Measurements from ENCODE around the gene ELMOD3.
"Not testable (repeated sequence)": the region's sequence is repeated elsewhere in the genome, so short reads cannot be mapped to it uniquely, and the experiment has no call there.

The ELMOD3 gene

GRCh38 chr2:85354286-85355072 lies at the start of gene ELMOD3, which contains the start of gene RETSAT:
TSS of gene ELMOD3 (plus strand) at chr2:85354769. CDS start at chr2:85357199, 2,430 bp downstream.
TSS of gene RETSAT (minus strand) at chr2:85354528. CDS start at chr2:85354507, 21 bp downstream.
- Histone ChIP-seq H2AFZ (ENCODE audit: low read depth, low read length) (peak within 1 kb of the TSS; percentile 95), H3K9me3 (ENCODE audit: low read length) (no peaks in the 10 kb centered on the region), H3K36me3 (ENCODE audit: insufficient read depth, low read length) (peaks cover 15% of the 10 kb centered on the region), H3K4me3 (ENCODE audit: low read length) (peak within 1 kb of the TSS; percentile 78), H3K4me1 (ENCODE audit: insufficient read depth, low read length) (peaks cover 14% of the 10 kb centered on the region), H3K27me3 (ENCODE audit: insufficient read depth, low read length) (no peaks in the 10 kb centered on the region)

- Histone ChIP-seq H2AFZ (ENCODE audit: low read depth, low read length) (no peak overlapping the region), H3K27me3 (ENCODE audit: insufficient read depth, low read length) (no peaks in the 10 kb centered on the region), H3K4me3 (ENCODE audit: low read length) (no peak overlapping the region), H3K4me1 (ENCODE audit: insufficient read depth, low read length) (no peaks in the 10 kb centered on the region), H3K36me3 (ENCODE audit: insufficient read depth, low read length) (peaks cover 62% of the 10 kb centered on the region), H3K9me3 (ENCODE audit: low read length) (no peaks in the 10 kb centered on the region)
Observed at GRCh38 chr2:85307527-85307897, 47.1 kb upstream of the ELMOD3 start.

- no peak overlapping the region for H3K4me3 ChIP-seq (ENCODE audit: low read length)
- no peaks in the 10 kb centered on the region for H3K4me1 ChIP-seq (ENCODE audit: insufficient read depth, low read length)
- H3K36me3 ChIP-seq (ENCODE audit: insufficient read depth, low read length), result peaks cover 59% of the 10 kb centered on the region
- no peaks in the 10 kb centered on the region for H3K9me3 ChIP-seq (ENCODE audit: low read length)
- no peaks in the 10 kb centered on the region for H3K27me3 ChIP-seq (ENCODE audit: insufficient read depth, low read length)
- no peak overlapping the region for H2AFZ ChIP-seq (ENCODE audit: low read depth, low read length)
Observed at GRCh38 chr2:85308201-85308600, 46.4 kb upstream of the ELMOD3 start.

- Histone ChIP-seq H3K36me3 (ENCODE audit: insufficient read depth, low read length) (peaks cover 51% of the 10 kb centered on the region), H3K4me1 (ENCODE audit: insufficient read depth, low read length) (no peaks in the 10 kb centered on the region), H3K9me3 (ENCODE audit: low read length) (no peaks in the 10 kb centered on the region)
Observed at GRCh38 chr2:85308896-85309555, 45.5 kb upstream of the ELMOD3 start.

GRCh38 chr2:85309699-85310321 lies 44.8 kb upstream of the ELMOD3 start:
- no peak overlapping the region for H3K4me3 ChIP-seq (ENCODE audit: low read length)
- H3K4me1 ChIP-seq (ENCODE audit: insufficient read depth, low read length), result no peaks in the 10 kb centered on the region
- no peaks in the 10 kb centered on the region for H3K9me3 ChIP-seq (ENCODE audit: low read length)
- H3K27me3 ChIP-seq (ENCODE audit: insufficient read depth, low read length), result no peaks in the 10 kb centered on the region
- H2AFZ ChIP-seq (ENCODE audit: low read depth, low read length), result no peak overlapping the region
- peaks cover 44% of the 10 kb centered on the region for H3K36me3 ChIP-seq (ENCODE audit: insufficient read depth, low read length)

More at GRCh38 chr2:85308896-85309555, 45.5 kb upstream of the ELMOD3 start:
- Histone ChIP-seq H2AFZ (ENCODE audit: low read depth, low read length) (no peak overlapping the region), H3K4me3 (ENCODE audit: low read length) (no peak overlapping the region), H3K27me3 (ENCODE audit: insufficient read depth, low read length) (no peaks in the 10 kb centered on the region)

- no peaks in the 10 kb centered on the region for H3K27me3 ChIP-seq (ENCODE audit: insufficient read depth, low read length)
- no peaks in the 10 kb centered on the region for H3K9me3 ChIP-seq (ENCODE audit: low read length)
- H3K4me3 ChIP-seq (ENCODE audit: low read length), result no peak overlapping the region
- H3K36me3 ChIP-seq (ENCODE audit: insufficient read depth, low read length), result peaks cover 41% of the 10 kb centered on the region
- H3K4me1 ChIP-seq (ENCODE audit: insufficient read depth, low read length), result no peaks in the 10 kb centered on the region
- no peak overlapping the region for H2AFZ ChIP-seq (ENCODE audit: low read depth, low read length)
Observed at GRCh38 chr2:85310330-85310729, 44.2 kb upstream of the ELMOD3 start.

GRCh38 chr2:85312404-85312803 lies 42.2 kb upstream of the ELMOD3 start:
- H3K4me3 ChIP-seq (ENCODE audit: low read length), result no peak overlapping the region

GRCh38 chr2:85314884-85315242 lies 39.7 kb upstream of the ELMOD3 start:
- no peak overlapping the region for H3K4me3 ChIP-seq (ENCODE audit: low read length)
- H3K27me3 ChIP-seq (ENCODE audit: insufficient read depth, low read length), result no peaks in the 10 kb centered on the region
- H3K4me1 ChIP-seq (ENCODE audit: insufficient read depth, low read length), result no peaks in the 10 kb centered on the region
- no peak overlapping the region for H2AFZ ChIP-seq (ENCODE audit: low read depth, low read length)
- peaks cover 26% of the 10 kb centered on the region for H3K36me3 ChIP-seq (ENCODE audit: insufficient read depth, low read length)
- H3K9me3 ChIP-seq (ENCODE audit: low read length), result no peaks in the 10 kb centered on the region

More at GRCh38 chr2:85312404-85312803, 42.2 kb upstream of the ELMOD3 start:
- no peaks in the 10 kb centered on the region for H3K9me3 ChIP-seq (ENCODE audit: low read length)
- H3K27me3 ChIP-seq (ENCODE audit: insufficient read depth, low read length), result no peaks in the 10 kb centered on the region
- H3K36me3 ChIP-seq (ENCODE audit: insufficient read depth, low read length), result peaks cover 34% of the 10 kb centered on the region
- H3K4me1 ChIP-seq (ENCODE audit: insufficient read depth, low read length), result no peaks in the 10 kb centered on the region
- H2AFZ ChIP-seq (ENCODE audit: low read depth, low read length), result no peak overlapping the region

- H3K27me3 ChIP-seq (ENCODE audit: insufficient read depth, low read length); H3K4me3 ChIP-seq (ENCODE audit: low read length); H3K4me1 ChIP-seq (ENCODE audit: insufficient read depth, low read length); H3K9me3 ChIP-seq (ENCODE audit: low read length); H2AFZ ChIP-seq (ENCODE audit: low read depth, low read length): not testable (repeated sequence)
- H3K36me3 ChIP-seq (ENCODE audit: insufficient read depth, low read length), result peaks cover 31% of the 10 kb centered on the region
Observed at GRCh38 chr2:85315921-85316320, 38.6 kb upstream of the ELMOD3 start.

- H3K4me3 ChIP-seq (ENCODE audit: low read length), result no peak overlapping the region
- H3K4me1 ChIP-seq (ENCODE audit: insufficient read depth, low read length), result no peaks in the 10 kb centered on the region
- no peaks in the 10 kb centered on the region for H3K9me3 ChIP-seq (ENCODE audit: low read length)
- H2AFZ ChIP-seq (ENCODE audit: low read depth, low read length), result no peak overlapping the region
- no peaks in the 10 kb centered on the region for H3K27me3 ChIP-seq (ENCODE audit: insufficient read depth, low read length)
- H3K36me3 ChIP-seq (ENCODE audit: insufficient read depth, low read length), result peaks cover 53% of the 10 kb centered on the region
Observed at GRCh38 chr2:85318222-85319074, 36.1 kb upstream of the ELMOD3 start.

GRCh38 chr2:85319796-85320195 lies 34.8 kb upstream of the ELMOD3 start:
- peaks cover 64% of the 10 kb centered on the region for H3K36me3 ChIP-seq (ENCODE audit: insufficient read depth, low read length)
- no peak overlapping the region for H3K4me3 ChIP-seq (ENCODE audit: low read length)
- H2AFZ ChIP-seq (ENCODE audit: low read depth, low read length), result no peak overlapping the region
- H3K27me3 ChIP-seq (ENCODE audit: insufficient read depth, low read length), result no peaks in the 10 kb centered on the region
- no peaks in the 10 kb centered on the region for H3K4me1 ChIP-seq (ENCODE audit: insufficient read depth, low read length)
- H3K9me3 ChIP-seq (ENCODE audit: low read length), result no peaks in the 10 kb centered on the region

- H2AFZ ChIP-seq (ENCODE audit: low read depth, low read length), result no peak overlapping the region
- H3K27me3 ChIP-seq (ENCODE audit: insufficient read depth, low read length), result no peaks in the 10 kb centered on the region
- no peaks in the 10 kb centered on the region for H3K9me3 ChIP-seq (ENCODE audit: low read length)
- peaks cover 23% of the 10 kb centered on the region for H3K4me1 ChIP-seq (ENCODE audit: insufficient read depth, low read length)
- peaks cover 66% of the 10 kb centered on the region for H3K36me3 ChIP-seq (ENCODE audit: insufficient read depth, low read length)
- H3K4me3 ChIP-seq (ENCODE audit: low read length), result no peak overlapping the region
Observed at GRCh38 chr2:85323351-85323987, 31.1 kb upstream of the ELMOD3 start.
